IMR-90 (cell line): Measurements from ENCODE around the gene FARS2. TPM values are rescaled to one million over a fixed set of nuclear protein-coding genes. Genes with fewer than 3 reads are reported as not detected.

Experiments
- ATAC-seq: fragments of 200-7000 bp; cut with Tn5 transposase; 2 replicates; pipeline ENCODE4 v1.9.1; 2020; ENCODE audit warnings: low read depth, mild to moderate bottlenecking, moderate library complexity
- BruUV-seq: library from RNA; stranded (reverse); fragments of 400-500 nt; replicated peaks from 2 replicates; lab custom pipeline; 2021; lab: Mats Ljungman, UMichigan
- CTCF ChIA-PET: fragments of 300-600 bp; formaldehyde crosslinking; extraction: SDS; loops from one replicate; lab custom pipeline; 2021; ENCODE audit warnings: antibody characterized with exemption; lab: Yijun Ruan, JAX
- POLR2A ChIA-PET: fragments of 300-600 bp; sonication (Branson Sonifier 250); formaldehyde crosslinking; loops from one replicate; lab custom pipeline; 2022; ENCODE audit warnings: antibody characterized with exemption; ENCODE audit not compliant: unreplicated experiment; lab: Charles Lee
- DNase-seq: peaks from one replicate; pipeline ENCODE4 v3.0.0; 2013
- H2AFZ ChIP-seq: replicated peaks from 2 replicates; pipeline ENCODE3; 2013; ENCODE audit warnings: low read length, mild to moderate bottlenecking; ENCODE audit not compliant: poor library complexity
- H2AK5ac ChIP-seq: 2 replicates; pipeline ENCODE4 v1.6.1; 2013; ENCODE audit warnings: low read depth, low read length, inconsistent platforms
- H2AK9ac ChIP-seq: replicated peaks from 2 replicates; pipeline ENCODE3; 2013; ENCODE audit warnings: mild to moderate bottlenecking, low read depth, low read length, moderate library complexity; ENCODE audit not compliant: poor library complexity
- H2BK120ac ChIP-seq: 2 replicates; pipeline ENCODE4 v1.6.1; 2013; ENCODE audit warnings: low read depth, low read length, inconsistent platforms
- H2BK15ac ChIP-seq: 3 replicates; pipeline ENCODE4 v1.6.1; 2013; ENCODE audit warnings: low read depth, low read length, inconsistent platforms
- H2BK20ac ChIP-seq: 2 replicates; pipeline ENCODE4 v1.6.1; 2013; ENCODE audit warnings: low read depth, mild to moderate bottlenecking, inconsistent platforms, low read length, moderate library complexity
- H2BK5ac ChIP-seq: 2 replicates; pipeline ENCODE4 v1.6.1; 2013; ENCODE audit warnings: mild to moderate bottlenecking, low read depth, low read length, inconsistent platforms; ENCODE audit not compliant: poor library complexity, severe bottlenecking
- H3K14ac ChIP-seq: replicated peaks from 2 replicates; pipeline ENCODE4 v1.6.1; 2013; ENCODE audit warnings: low read depth, low read length, inconsistent platforms
- H3K18ac ChIP-seq: 2 replicates; pipeline ENCODE4 v1.6.1; 2013; ENCODE audit warnings: low read depth, low read length, control low read depth
- H3K23ac ChIP-seq: 2 replicates; pipeline ENCODE4 v1.6.1; 2013; ENCODE audit warnings: low read depth, low read length, inconsistent platforms
- H3K27ac ChIP-seq: 2 replicates; pipeline ENCODE4 v1.5.1; 2013; ENCODE audit warnings: mild to moderate bottlenecking, control low read depth, low read length; ENCODE audit not compliant: insufficient read depth
- H3K27me3 ChIP-seq: 2 replicates; pipeline ENCODE4 v1.6.1; 2013; ENCODE audit warnings: low read length; ENCODE audit not compliant: control insufficient read depth, insufficient read depth
- H3K36me3 ChIP-seq: 2 replicates; pipeline ENCODE4 v1.6.1; 2013; ENCODE audit warnings: low read length, mixed read lengths; ENCODE audit not compliant: control insufficient read depth, insufficient read depth
- H3K4ac ChIP-seq: 2 replicates; pipeline ENCODE4 v1.6.1; 2013; ENCODE audit warnings: low read depth, low read length, inconsistent platforms
- H3K4me1 ChIP-seq: 2 replicates; pipeline ENCODE4 v1.6.1; 2013; ENCODE audit warnings: low read length, mixed read lengths; ENCODE audit not compliant: control insufficient read depth, insufficient read depth
- H3K4me2 ChIP-seq: 2 replicates; pipeline ENCODE4 v1.6.1; 2013; ENCODE audit warnings: low read depth, mild to moderate bottlenecking, control low read depth, low read length, moderate library complexity
- H3K4me3 ChIP-seq: 2 replicates; pipeline ENCODE4 v1.5.1; 2013; ENCODE audit warnings: low read depth, mild to moderate bottlenecking, control low read depth, low read length, moderate library complexity; ENCODE audit not compliant: insufficient read depth
- H3K56ac ChIP-seq: 2 replicates; pipeline ENCODE4 v1.6.1; 2013; ENCODE audit warnings: low read length, inconsistent platforms; ENCODE audit not compliant: insufficient read depth; ENCODE audit errors: extremely low read depth
- H3K79me1 ChIP-seq, 2 experiments: 2 replicates each; pipeline ENCODE4 v1.6.1; 2013; ENCODE audit warnings: low read length in 2 of 2, inconsistent platforms in 1 of 2, low read depth in 1 of 2
- H3K9ac ChIP-seq: 2 replicates; pipeline ENCODE4 v1.6.1; 2013; ENCODE audit warnings: low read depth, low read length, control low read depth
- H3K9me1 ChIP-seq: 2 replicates; pipeline ENCODE4 v1.6.1; 2013; ENCODE audit warnings: low read length, inconsistent platforms; ENCODE audit not compliant: insufficient read depth
- H3K9me3 ChIP-seq: 2 replicates; pipeline ENCODE4 v1.6.1; 2013; ENCODE audit warnings: low read length; ENCODE audit not compliant: control insufficient read depth, insufficient read depth
- H4K20me1 ChIP-seq: 2 replicates; pipeline ENCODE4 v1.6.1; 2013; ENCODE audit warnings: low read length, inconsistent platforms; ENCODE audit not compliant: insufficient read depth
- H4K5ac ChIP-seq: 2 replicates; pipeline ENCODE4 v1.6.1; 2013; ENCODE audit warnings: mild to moderate bottlenecking, low read depth, low read length, control low read depth
- H4K8ac ChIP-seq, 2 experiments: 2 replicates each; pipeline ENCODE4 v1.6.1; 2013; ENCODE audit warnings: low read depth in 2 of 2, low read length in 2 of 2, control low read depth in 1 of 2, inconsistent platforms in 1 of 2
- H4K91ac ChIP-seq: 2 replicates; pipeline ENCODE4 v1.6.1; 2013; ENCODE audit warnings: low read depth, low read length, inconsistent platforms; ENCODE audit not compliant: insufficient read depth
- FOS ChIP-seq: fragments of 150-350 bp; IDR thresholded peaks from 2 replicates; pipeline ENCODE4 v1.6.1; 2016; ENCODE audit warnings: low read depth, low read length
- MAZ ChIP-seq: IDR thresholded peaks from 2 replicates; pipeline ENCODE4 v1.6.1; 2012; ENCODE audit warnings: low read depth, mild to moderate bottlenecking, low read length, improper control_type of control experiment, moderate library complexity, borderline replicate concordance
- SMC3 ChIP-seq: fragments of 150-350 bp; IDR thresholded peaks from 2 replicates; pipeline ENCODE4 v1.6.1; 2016; ENCODE audit warnings: low read depth, mild to moderate bottlenecking, antibody characterized with exemption, low read length, moderate library complexity
- dilution Hi-C: fragments of 300-500 bp; cut with HindIII; formaldehyde crosslinking; loops from one replicate; pipeline ENCODE4 v1.14.3; 2018; ENCODE audit warnings: low sequenced_read_pairs; ENCODE audit not compliant: unreplicated experiment
- in situ Hi-C: fragments of 300-500 bp; cut with MboI; formaldehyde crosslinking; loops from 3 replicates; pipeline ENCODE4 v1.14.3; 2019; ENCODE audit warnings: low sequenced_read_pairs, inconsistent platforms, mixed read lengths
- intact Hi-C: fragments of 100-400 bp; cut with micrococcal nuclease; formaldehyde crosslinking; loops from 2 replicates; pipeline ENCODE4 v1.10.0; 2022
- polyA plus RNA-seq, 3 experiments: library from polyadenylated mRNA; depleted of rRNA; stranded (reverse); fragments of >200 nt; gene quantifications; 2 replicates each; pipeline ENCODE4 v1.2.3, GENCODE V29; 2012; ENCODE audit warnings: low replicate concordance in 1 of 3
- total RNA-seq: library from RNA; depleted of rRNA; stranded (reverse); fragments of >200 nt; gene quantifications from 2 replicates; pipeline ENCODE4 v1.2.3, GENCODE V29; 2012
- TF ChIP-seq, protein P1 (sequence below): fragments of 150-350 bp; IDR thresholded peaks from 2 replicates; pipeline ENCODE4 v1.6.1; 2016; ENCODE audit warnings: low read depth, mild to moderate bottlenecking, low read length, moderate library complexity, borderline replicate concordance

The FARS2 gene
- total and polyA plus RNA-seq, 2 of the 4 experiments (the other 2 are of a cell fraction): 12.1 to 28.9 TPM

DNA sequence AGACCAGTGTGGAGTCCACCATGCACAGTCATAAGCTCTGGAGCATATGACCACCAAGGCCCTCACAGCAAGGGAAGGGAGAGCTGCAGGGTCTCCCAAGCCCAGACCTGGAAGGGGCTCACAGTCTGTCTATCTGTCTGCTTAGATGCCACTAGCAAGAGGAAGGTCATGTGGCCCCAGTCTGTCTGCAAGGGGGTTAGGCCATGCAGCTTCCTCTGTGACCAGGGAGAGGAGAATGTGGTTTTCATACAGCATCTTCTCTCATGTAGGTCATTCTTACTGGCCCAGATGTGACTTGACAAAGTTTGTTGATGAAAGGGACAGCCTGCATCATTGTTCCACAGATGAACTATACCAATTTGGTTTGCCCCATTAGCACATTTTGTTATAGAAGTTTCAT is 260.8 kb downstream of the FARS2 start:
- no peaks in the 10 kb centered on the region for H3K27me3 ChIP-seq
- BruUV-seq: no TSS peak
- ChIA-PET POLR2A (no interaction called here), CTCF (no interaction called here)
- H3K23ac ChIP-seq: no peak overlapping the region
- H3K4me3 ChIP-seq: no peak overlapping the region
- H3K9ac ChIP-seq: no peak overlapping the region
- H2AK9ac ChIP-seq: no peak overlapping the region
- intact Hi-C loops: no loop called here
- H3K14ac ChIP-seq: no peak overlapping the region
- H2BK20ac ChIP-seq: no peak overlapping the region
- H2BK120ac ChIP-seq: no peak overlapping the region
- H3K79me1 ChIP-seq: no peaks in the 10 kb centered on the region
- TF ChIP-seq SMC3 (no peak), MAZ (no peak), FOS (no peak)
- TF ChIP-seq, protein P1, sequence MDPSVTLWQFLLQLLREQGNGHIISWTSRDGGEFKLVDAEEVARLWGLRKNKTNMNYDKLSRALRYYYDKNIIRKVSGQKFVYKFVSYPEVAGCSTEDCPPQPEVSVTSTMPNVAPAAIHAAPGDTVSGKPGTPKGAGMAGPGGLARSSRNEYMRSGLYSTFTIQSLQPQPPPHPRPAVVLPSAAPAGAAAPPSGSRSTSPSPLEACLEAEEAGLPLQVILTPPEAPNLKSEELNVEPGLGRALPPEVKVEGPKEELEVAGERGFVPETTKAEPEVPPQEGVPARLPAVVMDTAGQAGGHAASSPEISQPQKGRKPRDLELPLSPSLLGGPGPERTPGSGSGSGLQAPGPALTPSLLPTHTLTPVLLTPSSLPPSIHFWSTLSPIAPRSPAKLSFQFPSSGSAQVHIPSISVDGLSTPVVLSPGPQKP: no peak
- H2BK5ac ChIP-seq: no peak overlapping the region
- no peak overlapping the region for H4K8ac ChIP-seq
- in situ Hi-C loops: no loop called here
- no peak overlapping the region for H4K5ac ChIP-seq
- no peak overlapping the region for H4K91ac ChIP-seq
- H4K20me1 ChIP-seq: no peaks in the 10 kb centered on the region
- dilution Hi-C loops: no loop called here
- no peak overlapping the region for H3K4me2 ChIP-seq
- H3K4me1 ChIP-seq: no peaks in the 10 kb centered on the region
- H3K18ac ChIP-seq: no peak overlapping the region
- H3K9me3 ChIP-seq: no peaks in the 10 kb centered on the region
- no peak overlapping the region for H2AFZ ChIP-seq
- H3K9me1 ChIP-seq: no peaks in the 10 kb centered on the region; the same call in 1 of the 2 replicates
- no peak for ATAC-seq
- H2AK5ac ChIP-seq: no peak overlapping the region
- no peaks in the 10 kb centered on the region for H3K36me3 ChIP-seq
- H3K27ac ChIP-seq: no peak overlapping the region
- no peak overlapping the region for H2BK15ac ChIP-seq
- H3K56ac ChIP-seq: no peak overlapping the region
- no peak overlapping the region for H3K4ac ChIP-seq
- DNase-seq: no peak
